ENCODE data around the gene MYOZ2. TPM values are rescaled to one million over a fixed set of nuclear protein-coding genes. Genes with fewer than 3 reads are reported as not detected.

Gene MYOZ2
- total RNA-seq, 4 donors from 2014 or later = not detected

- no peaks in the 10 kb centered on the region for H3K36me3 ChIP-seq
- no peaks in the 10 kb centered on the region for H3K27me3 ChIP-seq
- WGBS = 59% methylated on average over 3 of the region's 3 CpGs
- DNase-seq (ENCODE audit: low spot score in 2 of 2) = no peak
- peaks cover 15% of the 10 kb centered on the region for H3K4me1 ChIP-seq
- no peak for TF ChIP-seq CTCF (IDR thresholded peaks at IDR 0.05)
- TF ChIP-seq POLR2A (IDR thresholded peaks at IDR 0.05) = no peak
- TF ChIP-seq EP300 (IDR thresholded peaks at IDR 0.05) = no peak
- no peak for TF ChIP-seq POLR2AphosphoS5 (IDR thresholded peaks at IDR 0.05)
- no peaks in the 10 kb centered on the region for H3K9me3 ChIP-seq
- no peak overlapping the region for H3K27ac ChIP-seq
- no peak overlapping the region for H3K4me3 ChIP-seq
Measured at GRCh38 chr4:119128148-119128547, 7.5 kb upstream of the MYOZ2 start.

- no peak for DNase-seq (ENCODE audit: low spot score in 2 of 2)
- H3K27ac ChIP-seq = peak overlapping the region; percentile 25
- no peak overlapping the region for H3K4me3 ChIP-seq
- H3K9me3 ChIP-seq = no peaks in the 10 kb centered on the region
- WGBS = 63% methylated on average over 4 of the region's 4 CpGs
- no peaks in the 10 kb centered on the region for H3K36me3 ChIP-seq
- H3K27me3 ChIP-seq = no peaks in the 10 kb centered on the region
- no peaks in the 10 kb centered on the region for H3K4me1 ChIP-seq
- no peak for TF ChIP-seq POLR2A (IDR thresholded peaks at IDR 0.05)
- TF ChIP-seq POLR2AphosphoS5 (IDR thresholded peaks at IDR 0.05) = no peak
- no peak for TF ChIP-seq CTCF (IDR thresholded peaks at IDR 0.05)
- no peak for TF ChIP-seq EP300 (IDR thresholded peaks at IDR 0.05)
Measured at GRCh38 chr4:119130365-119131065, 5.1 kb upstream of the MYOZ2 start.

GRCh38 chr4:119131164-119131563 is 4.5 kb upstream of the MYOZ2 start:
- H3K4me3 ChIP-seq = no peak overlapping the region
- no peak for DNase-seq (ENCODE audit: low spot score in 2 of 2)
- no peaks in the 10 kb centered on the region for H3K36me3 ChIP-seq
- no peak for TF ChIP-seq CTCF (IDR thresholded peaks at IDR 0.05)
- TF ChIP-seq POLR2A (IDR thresholded peaks at IDR 0.05) = no peak
- TF ChIP-seq EP300 (IDR thresholded peaks at IDR 0.05) = no peak
- TF ChIP-seq POLR2AphosphoS5 (IDR thresholded peaks at IDR 0.05) = no peak
- no peaks in the 10 kb centered on the region for H3K27me3 ChIP-seq
- no peaks in the 10 kb centered on the region for H3K4me1 ChIP-seq
- no peaks in the 10 kb centered on the region for H3K9me3 ChIP-seq
- 66% methylated on average over 4 of the region's 4 CpGs for WGBS
- H3K27ac ChIP-seq = peak overlapping the region; percentile 4

- no peak overlapping the region for H3K4me3 ChIP-seq
- no peaks in the 10 kb centered on the region for H3K36me3 ChIP-seq
- TF ChIP-seq CTCF (IDR thresholded peaks at IDR 0.05) (no peak), POLR2A (IDR thresholded peaks at IDR 0.05) (no peak), POLR2AphosphoS5 (IDR thresholded peaks at IDR 0.05) (no peak), EP300 (IDR thresholded peaks at IDR 0.05) (no peak)
- WGBS = 67% methylated on average over 5 of the region's 5 CpGs
- no peaks in the 10 kb centered on the region for H3K27me3 ChIP-seq
- H3K27ac ChIP-seq = no peak overlapping the region
- DNase-seq (ENCODE audit: low spot score in 2 of 2) = no peak
- H3K9me3 ChIP-seq = no peaks in the 10 kb centered on the region
- H3K4me1 ChIP-seq = no peaks in the 10 kb centered on the region
Measured at GRCh38 chr4:119132306-119132705, 3.3 kb upstream of the MYOZ2 start.

GRCh38 chr4:119136546-119136945 is 914 bp downstream of the MYOZ2 start:
- Histone ChIP-seq H3K4me1 (peaks cover 4% of the 10 kb centered on the region), H3K4me3 (no peak overlapping the region), H3K36me3 (no peaks in the 10 kb centered on the region), H3K9me3 (no peaks in the 10 kb centered on the region), H3K27me3 (no peaks in the 10 kb centered on the region), H3K27ac (no peak overlapping the region)
- DNase-seq (ENCODE audit: low spot score in 2 of 2) = no peak
- TF ChIP-seq POLR2A (IDR thresholded peaks at IDR 0.05) (no peak), CTCF (IDR thresholded peaks at IDR 0.05) (no peak), EP300 (IDR thresholded peaks at IDR 0.05) (no peak), POLR2AphosphoS5 (IDR thresholded peaks at IDR 0.05) (no peak)
- WGBS = 56% methylated on average over 3 of the region's 3 CpGs
